Measurements from ENCODE around the gene TCF3. TPM values are rescaled to one million over a fixed set of nuclear protein-coding genes. Genes with fewer than 3 reads are reported as not detected.

TCF3 gene
- total RNA-seq, 4 donors from 2014 or later = 61.0 to 105 (median 69.0) TPM

- no peak overlapping the region for H3K4me3 ChIP-seq (ENCODE audit: low read depth, poor library complexity, severe bottlenecking)
- TF ChIP-seq POLR2A (IDR thresholded peaks at IDR 0.05) = no peak
- no peak for TF ChIP-seq CTCF (IDR thresholded peaks at IDR 0.05)
- intact Hi-C loops (cut with DNase I; ENCODE audit: low total_unique reads) = no loop called here
- no peak for DNase-seq (ENCODE audit: low spot score in 2 of 2)
- WGBS, 2 donors = 81 to 84% methylated on average over 4 of the region's 4 CpGs
These were observed 6.6 kb upstream of the TCF3 start for GRCh38 chr19:1659084-1659427.

GRCh38 chr19:1658150-1659083 is 6.0 kb upstream of the TCF3 start:
- WGBS, 2 donors = 49% methylated on average over 33 of the region's 33 CpGs
- intact Hi-C loops (cut with DNase I; ENCODE audit: low total_unique reads) = no loop called here
- DNase-seq (ENCODE audit: low spot score in 2 of 2) = no peak
- no peak overlapping the region for H3K4me3 ChIP-seq (ENCODE audit: low read depth, poor library complexity, severe bottlenecking)
- no peak for TF ChIP-seq POLR2A (IDR thresholded peaks at IDR 0.05)
- TF ChIP-seq CTCF (IDR thresholded peaks at IDR 0.05) = no peak

GRCh38 chr19:1657746-1658145 is 5.3 kb upstream of the TCF3 start:
- TF ChIP-seq CTCF (IDR thresholded peaks at IDR 0.05) = no peak
- no peak for TF ChIP-seq POLR2A (IDR thresholded peaks at IDR 0.05)
- DNase-seq (ENCODE audit: low spot score in 2 of 2) = no peak
- WGBS, 2 donors = 71 to 84% methylated on average over 5 to 11 of the region's 17 CpGs
- H3K4me3 ChIP-seq (ENCODE audit: low read depth, poor library complexity, severe bottlenecking) = no peak overlapping the region
- intact Hi-C loops (cut with DNase I; ENCODE audit: low total_unique reads) = no loop called here

- WGBS, 2 donors = 86 to 89% methylated on average over 8 of the region's 8 CpGs
- intact Hi-C loops (cut with DNase I; ENCODE audit: low total_unique reads) = no loop called here
- TF ChIP-seq POLR2A (IDR thresholded peaks at IDR 0.05) (no peak), CTCF (IDR thresholded peaks at IDR 0.05) (no peak)
- DNase-seq (ENCODE audit: low spot score in 2 of 2) = no peak
- no peak overlapping the region for H3K4me3 ChIP-seq (ENCODE audit: low read depth, poor library complexity, severe bottlenecking)
These were observed 4.6 kb upstream of the TCF3 start for GRCh38 chr19:1656988-1657536.

- intact Hi-C loops (cut with DNase I; ENCODE audit: low total_unique reads) = no loop called here
- no peak overlapping the region for H3K4me3 ChIP-seq (ENCODE audit: low read depth, poor library complexity, severe bottlenecking)
- DNase-seq (ENCODE audit: low spot score in 2 of 2) = no peak
- no peak for TF ChIP-seq CTCF (IDR thresholded peaks at IDR 0.05)
- no peak for TF ChIP-seq POLR2A (IDR thresholded peaks at IDR 0.05)
- WGBS, 2 donors = 73 to 85% methylated on average over 18 of the region's 19 CpGs
These were observed 3.7 kb upstream of the TCF3 start for GRCh38 chr19:1655987-1656608.

Data from lower leg skin (tissue), 4 donors.